B cell (primary cell): ENCODE data around the gene PPP2R2D. TPM values are rescaled to one million over a fixed set of nuclear protein-coding genes. Genes with fewer than 3 reads are reported as not detected.

Experiments
- ATAC-seq: fragments of 200-7000 bp; cut with Tn5 transposase; one replicate; pipeline ENCODE4 v1.10.0; 2021; ENCODE audit warnings: low read depth, mild to moderate bottlenecking, moderate number of reproducible peaks, moderate library complexity
- CTCF ChIA-PET: fragments of 350-600 bp; sonication (Branson Sonifier 250); formaldehyde crosslinking; loops from one replicate; lab custom pipeline; 2021; ENCODE audit warnings: antibody characterized with exemption, inconsistent platforms; lab: Charles Lee
- POLR2A ChIA-PET: fragments of 350-600 bp; sonication (Branson Sonifier 250); formaldehyde crosslinking; loops from one replicate; lab custom pipeline; 2021; ENCODE audit warnings: antibody characterized with exemption; lab: Charles Lee
- DNase-seq: peaks from one replicate; pipeline ENCODE4 v3.0.0; 2013
- H2AFZ ChIP-seq: 2 replicates; pipeline ENCODE4 v1.6.1; 2012; ENCODE audit warnings: mild to moderate bottlenecking, low read depth, low read length; ENCODE audit not compliant: insufficient read depth, poor library complexity, severe bottlenecking
- H3K27ac ChIP-seq, 2 donors: 1 replicate in 1 of 2; 2 replicates in 1 of 2; pipeline ENCODE4 v1.5.1; 2012 to 2013; ENCODE audit warnings: low read length in 2 of 2, mild to moderate bottlenecking in 2 of 2, moderate library complexity in 1 of 2
- H3K27me3 ChIP-seq, 4 experiments: fragments of 200-600 bp in 1 of 4; sonication (generic) in 1 of 4; replicated peaks in 1 of 4; 1 replicate in 2 of 4; 2 replicates in 2 of 4; pipeline versions ENCODE4 v1.6.1 to v1.7.0; 2013 to 2016; ENCODE audit warnings: low read length in 3 of 4, mild to moderate bottlenecking in 2 of 4, mixed read lengths in 1 of 4, moderate library complexity in 1 of 4; ENCODE audit not compliant: insufficient read depth in 4 of 4, control insufficient read depth in 3 of 4; ENCODE audit errors: control extremely low read depth in 1 of 4
- H3K36me3 ChIP-seq, 2 experiments: replicated peaks in 1 of 2; 1 replicate in 1 of 2; 2 replicates in 1 of 2; pipeline versions ENCODE4 v1.6.1 to v1.7.1; 2013; ENCODE audit warnings: low read length in 1 of 2; ENCODE audit not compliant: insufficient read depth in 2 of 2, control insufficient read depth in 1 of 2; ENCODE audit errors: control extremely low read depth in 1 of 2, extremely low read depth in 1 of 2
- H3K4me1 ChIP-seq, 2 donors: fragments of 200-600 bp in 1 of 2; sonication (generic) in 1 of 2; 1 replicate in 1 of 2; 2 replicates in 1 of 2; pipeline versions ENCODE4 v1.5.1 to v1.6.1; 2013 to 2017; ENCODE audit warnings: low read length in 2 of 2; ENCODE audit not compliant: control insufficient read depth in 2 of 2, insufficient read depth in 2 of 2
- H3K4me2 ChIP-seq: replicated peaks from 2 replicates; pipeline ENCODE3; 2012; ENCODE audit warnings: mild to moderate bottlenecking, low read depth, low read length; ENCODE audit not compliant: poor library complexity, severe bottlenecking
- H3K4me3 ChIP-seq, 5 experiments: fragments of 200-600 bp in 1 of 5; sonication (generic) in 1 of 5; 1 replicate in 3 of 5; 2 replicates in 2 of 5; pipeline versions ENCODE4 v1.5.1 to v1.7.0; 2011 to 2016; ENCODE audit warnings: low read length in 4 of 5, mild to moderate bottlenecking in 4 of 5, low read depth in 2 of 5, control low read depth in 1 of 5, moderate library complexity in 1 of 5; ENCODE audit not compliant: insufficient read depth in 1 of 5; ENCODE audit errors: control extremely low read depth in 1 of 5, extremely low read depth in 1 of 5
- H3K79me2 ChIP-seq: fragments of 200-600 bp; sonication (generic); one replicate; pipeline ENCODE4 v1.6.0; 2016; ENCODE audit warnings: low read length; ENCODE audit not compliant: control insufficient read depth, insufficient read depth
- H3K9ac ChIP-seq: fragments of 200-600 bp; sonication (generic); 2 replicates; pipeline ENCODE4 v1.6.1; 2017; ENCODE audit warnings: mild to moderate bottlenecking, low read length, moderate library complexity
- H3K9me3 ChIP-seq, 3 donors: one replicate each; pipeline versions ENCODE4 v1.6.1 to v1.7.1; 2013; ENCODE audit warnings: low read length in 2 of 3; ENCODE audit not compliant: control insufficient read depth in 2 of 3, insufficient read depth in 1 of 3; ENCODE audit errors: control extremely low read depth in 1 of 3
- H4K20me1 ChIP-seq: 2 replicates; pipeline ENCODE4 v1.6.0; 2012; ENCODE audit warnings: mild to moderate bottlenecking, low read length; ENCODE audit not compliant: insufficient read depth, control insufficient read depth, poor library complexity, severe bottlenecking
- H3K27ac Mint-ChIP-seq: one replicate; pipeline ENCODE4 v1.8.0; 2021; ENCODE audit warnings: mixed read lengths
- H3K27me3 Mint-ChIP-seq: one replicate; pipeline ENCODE4 v1.8.0; 2021; ENCODE audit warnings: mixed read lengths
- H3K4me1 Mint-ChIP-seq: one replicate; pipeline ENCODE4 v1.8.0; 2021; ENCODE audit warnings: mixed read lengths
- H3K4me3 Mint-ChIP-seq: one replicate; pipeline ENCODE4 v1.8.0; 2021; ENCODE audit warnings: mixed read lengths
- H3K9me3 Mint-ChIP-seq: one replicate; pipeline ENCODE4 v1.8.0; 2022; ENCODE audit warnings: mixed read lengths; ENCODE audit not compliant: insufficient read depth
- CTCF ChIP-seq: fragments of 200-600 bp; IDR thresholded peaks from one replicate; pipeline ENCODE4 v1.8.0; 2022; ENCODE audit warnings: antibody characterized with exemption, mild to moderate bottlenecking
- EZH2 ChIP-seq: IDR thresholded peaks from 2 replicates; pipeline ENCODE4 v1.6.1; 2012; ENCODE audit warnings: borderline replicate concordance, low read depth, mild to moderate bottlenecking, moderate library complexity, low read length; ENCODE audit not compliant: insufficient read depth, poor library complexity, severe bottlenecking
- WGBS: methylation state at CpG from one replicate; pipeline ENCODE4 v1.1.5; 2013; ENCODE audit warnings: missing lambda C conversion rate; ENCODE audit not compliant: insufficient coverage; 5-methylcytosine and 5-hydroxymethylcytosine counted together
- intact Hi-C: fragments of 100-400 bp; cut with micrococcal nuclease; formaldehyde crosslinking; loops from one replicate; pipeline ENCODE4 v1.10.0; 2022
- polyA plus RNA-seq: library from polyadenylated mRNA; depleted of rRNA; stranded (reverse); fragments of >200 nt; gene quantifications from 2 replicates; pipeline ENCODE4 v1.2.3, GENCODE V29; 2012
- total RNA-seq, 2 donors: library from RNA; stranded (reverse); fragments of 120-200 nt in 1 of 2; gene quantifications; 1 replicate in 1 of 2; 2 replicates in 1 of 2; pipeline versions ENCODE4 v1.2.3 to v1.2.4, GENCODE V29; 2013 to 2022

The PPP2R2D gene
- total and polyA plus RNA-seq, 2 donors (not counting 1 experiment from before 2014, with no cell fraction given) = 25.8 to 45.6 TPM

GRCh38 chr10:131866673-131867072 lies 34.1 kb upstream of the PPP2R2D start:
- H3K9ac ChIP-seq = no peak overlapping the region
- H3K4me3 ChIP-seq = no peak overlapping the region
- H3K36me3 ChIP-seq = no peaks in the 10 kb centered on the region
- H3K9me3 ChIP-seq = no peaks in the 10 kb centered on the region
- no peak overlapping the region for H3K27ac ChIP-seq
- no peaks in the 10 kb centered on the region for H3K4me1 Mint-ChIP-seq
- CTCF ChIA-PET = no interaction called here
- peaks cover 13% of the 10 kb centered on the region for H3K27me3 Mint-ChIP-seq
- H3K27me3 ChIP-seq = no peaks in the 10 kb centered on the region
- no peak overlapping the region for H3K27ac Mint-ChIP-seq
- TF ChIP-seq CTCF (no peak), EZH2 (no peak)
- no peak overlapping the region for H3K4me3 Mint-ChIP-seq
- H2AFZ ChIP-seq = no peak overlapping the region
- no peaks in the 10 kb centered on the region for H3K9me3 Mint-ChIP-seq
- no peak overlapping the region for H3K4me2 ChIP-seq
- no peak for DNase-seq
- H4K20me1 ChIP-seq = no peaks in the 10 kb centered on the region
- POLR2A ChIA-PET = no interaction called here
- no peaks in the 10 kb centered on the region for H3K4me1 ChIP-seq
- intact Hi-C loops = no loop called here
- no peaks in the 10 kb centered on the region for H3K79me2 ChIP-seq
- no peak for ATAC-seq
- WGBS = 59% methylated on average over 3 of the region's 10 CpGs

DNA sequence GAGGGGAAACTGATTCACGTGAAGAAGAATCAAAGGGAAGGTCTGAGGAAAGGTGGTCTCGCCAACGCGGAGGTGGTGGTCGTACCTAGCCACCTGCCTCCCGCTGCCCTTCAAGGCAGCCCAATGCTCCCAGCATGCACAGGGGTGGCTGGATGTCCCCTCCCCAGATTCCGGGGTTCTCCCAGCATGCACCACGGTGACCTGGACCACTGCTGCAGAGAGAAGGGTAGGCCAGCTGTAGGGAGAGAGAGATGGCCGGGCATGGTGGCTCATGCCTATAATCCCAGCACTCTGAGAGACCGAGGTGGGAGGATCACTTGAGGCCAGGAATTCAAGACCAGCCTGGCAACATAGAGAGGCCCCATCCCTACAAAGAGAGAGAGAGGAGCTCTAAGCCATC lies 32.4 kb upstream of the PPP2R2D start:
- H3K27ac ChIP-seq = no peak overlapping the region
- no peaks in the 10 kb centered on the region for H3K4me1 ChIP-seq
- ChIA-PET CTCF (no interaction called here), POLR2A (no interaction called here)
- Mint-ChIP-seq H3K27me3 (peaks cover 8% of the 10 kb centered on the region), H3K9me3 (no peaks in the 10 kb centered on the region), H3K4me1 (no peaks in the 10 kb centered on the region), H3K27ac (no peak overlapping the region), H3K4me3 (no peak overlapping the region)
- ATAC-seq (no peak), DNase-seq (no peak)
- H3K9ac ChIP-seq = no peak overlapping the region
- WGBS = 90% methylated on average over 8 of the region's 10 CpGs
- intact Hi-C loops = no loop called here
- no peaks in the 10 kb centered on the region for H3K79me2 ChIP-seq
- no peak overlapping the region for H2AFZ ChIP-seq
- H3K4me2 ChIP-seq = no peak overlapping the region
- no peaks in the 10 kb centered on the region for H3K36me3 ChIP-seq
- no peaks in the 10 kb centered on the region for H3K9me3 ChIP-seq
- H3K4me3 ChIP-seq = no peak overlapping the region
- no peaks in the 10 kb centered on the region for H4K20me1 ChIP-seq
- TF ChIP-seq EZH2 (no peak), CTCF (no peak)
- no peaks in the 10 kb centered on the region for H3K27me3 ChIP-seq
